Measurements from ENCODE around the gene TRIM67. TPM values are rescaled to one million over a fixed set of nuclear protein-coding genes. Genes with fewer than 3 reads are reported as not detected.

Gene TRIM67
- total RNA-seq, 1 donor from 2014 or later: 0.08 TPM

DNA sequence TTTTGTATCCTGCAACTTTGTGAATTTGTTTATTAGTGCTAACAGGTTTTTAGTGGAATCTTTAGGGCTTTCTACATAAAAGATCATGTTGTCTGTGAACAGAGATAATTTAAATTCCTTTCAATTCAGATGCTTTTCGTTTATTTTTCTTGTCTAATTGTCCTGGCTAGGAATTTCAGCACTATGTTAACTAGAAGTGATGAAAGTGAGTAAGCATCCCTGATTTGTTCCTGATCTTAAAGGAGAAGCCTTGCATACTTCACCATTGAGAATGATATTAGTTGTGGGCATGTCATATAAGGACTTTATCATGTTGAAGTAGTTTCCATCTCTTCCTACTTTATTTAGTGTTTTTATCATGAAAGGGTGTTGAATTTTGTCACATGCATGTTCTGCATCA, 23.6 kb upstream of the TRIM67 start:
- DNase-seq: no peak
- TF ChIP-seq, protein P1, sequence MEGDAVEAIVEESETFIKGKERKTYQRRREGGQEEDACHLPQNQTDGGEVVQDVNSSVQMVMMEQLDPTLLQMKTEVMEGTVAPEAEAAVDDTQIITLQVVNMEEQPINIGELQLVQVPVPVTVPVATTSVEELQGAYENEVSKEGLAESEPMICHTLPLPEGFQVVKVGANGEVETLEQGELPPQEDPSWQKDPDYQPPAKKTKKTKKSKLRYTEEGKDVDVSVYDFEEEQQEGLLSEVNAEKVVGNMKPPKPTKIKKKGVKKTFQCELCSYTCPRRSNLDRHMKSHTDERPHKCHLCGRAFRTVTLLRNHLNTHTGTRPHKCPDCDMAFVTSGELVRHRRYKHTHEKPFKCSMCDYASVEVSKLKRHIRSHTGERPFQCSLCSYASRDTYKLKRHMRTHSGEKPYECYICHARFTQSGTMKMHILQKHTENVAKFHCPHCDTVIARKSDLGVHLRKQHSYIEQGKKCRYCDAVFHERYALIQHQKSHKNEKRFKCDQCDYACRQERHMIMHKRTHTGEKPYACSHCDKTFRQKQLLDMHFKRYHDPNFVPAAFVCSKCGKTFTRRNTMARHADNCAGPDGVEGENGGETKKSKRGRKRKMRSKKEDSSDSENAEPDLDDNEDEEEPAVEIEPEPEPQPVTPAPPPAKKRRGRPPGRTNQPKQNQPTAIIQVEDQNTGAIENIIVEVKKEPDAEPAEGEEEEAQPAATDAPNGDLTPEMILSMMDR (IDR thresholded peaks at IDR 0.05; ENCODE audit: borderline replicate concordance): no peak
- no peak overlapping the region for H3K27ac ChIP-seq (replicated peaks)
- H3K9me3 ChIP-seq (replicated peaks): peaks cover 3% of the 10 kb centered on the region
- peaks cover 21% of the 10 kb centered on the region for H3K4me1 ChIP-seq
- intact Hi-C loops (cut with micrococcal nuclease): no loop called here
- H3K36me3 ChIP-seq: no peaks in the 10 kb centered on the region
- H3K27me3 ChIP-seq (ENCODE audit: low read depth): no peaks in the 10 kb centered on the region
- no peak overlapping the region for H3K4me3 ChIP-seq

DNA sequence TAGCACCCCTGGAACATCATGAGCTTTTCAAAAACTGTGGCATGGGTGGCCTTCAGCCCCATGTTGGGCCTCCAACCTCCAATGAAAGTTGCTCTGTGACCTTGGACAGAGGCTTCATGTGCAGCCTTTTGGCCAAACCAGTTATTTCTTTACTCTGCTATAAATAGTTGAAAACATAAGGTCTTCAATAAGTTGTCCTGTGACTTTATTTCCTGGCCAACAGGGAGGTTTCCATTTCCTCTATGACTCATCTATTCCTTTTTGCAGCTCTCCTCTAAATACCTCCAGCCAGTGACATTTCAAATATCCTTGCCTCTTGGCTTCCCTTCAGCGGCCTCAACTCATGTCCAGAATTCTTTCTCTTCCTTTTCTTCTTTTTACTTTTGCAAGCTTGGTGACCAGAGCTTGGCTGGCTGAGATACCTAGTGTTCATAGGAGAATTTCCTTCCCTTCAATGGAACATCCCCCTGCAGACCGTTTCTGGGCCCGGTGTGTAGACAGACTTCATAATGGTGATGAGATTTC, 22.7 kb upstream of the TRIM67 start:
- H3K27ac ChIP-seq (replicated peaks): peak overlapping the region; percentile 58

DNA sequence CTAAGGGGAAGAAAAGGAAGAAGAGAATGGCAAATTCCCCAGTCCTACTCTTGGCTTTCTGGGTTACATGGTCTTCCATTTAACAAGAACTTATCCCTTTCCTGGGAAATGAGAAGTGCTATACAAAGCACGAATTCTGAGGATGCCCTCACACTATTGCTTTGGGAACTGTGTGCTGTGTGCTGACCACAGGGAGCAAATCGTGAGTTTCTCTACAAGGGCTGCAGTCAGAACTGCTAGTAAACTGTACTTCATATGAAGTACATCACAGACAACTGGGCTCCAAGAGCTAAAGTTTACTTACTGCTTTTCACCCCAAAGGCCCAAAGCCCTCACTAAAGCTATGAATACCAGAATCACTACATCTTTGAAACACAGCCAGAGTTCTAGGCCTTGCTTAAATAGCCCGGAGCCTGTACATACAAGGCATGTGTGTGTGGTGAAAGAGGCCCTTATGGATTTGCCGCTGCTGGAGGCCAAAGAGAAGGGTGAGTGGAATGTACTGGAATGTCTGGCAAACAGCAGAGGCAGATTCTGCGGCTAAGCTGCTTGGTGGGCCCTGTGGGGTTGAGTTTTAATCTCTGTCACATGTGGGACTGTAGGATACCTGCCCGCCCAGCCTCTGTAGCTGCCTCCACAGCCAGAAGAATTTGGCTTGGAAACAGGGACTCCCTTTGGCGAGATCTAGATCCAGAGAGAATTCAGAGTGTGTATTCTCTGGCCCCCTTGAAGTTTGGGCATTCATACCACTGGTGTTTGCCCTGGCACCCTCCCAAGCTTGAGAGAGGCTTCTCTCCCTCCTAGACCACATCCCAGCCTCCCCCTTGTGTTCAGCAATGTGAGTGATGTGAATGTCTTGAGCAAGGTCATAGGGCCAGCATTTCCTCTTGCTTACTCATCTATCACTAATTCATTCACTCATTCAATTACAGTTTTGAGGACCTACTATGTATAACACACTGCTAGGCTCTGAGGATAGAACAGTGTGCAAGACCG, 21.9 kb upstream of the TRIM67 start:
- intact Hi-C loops (cut with micrococcal nuclease): no loop called here
- Histone ChIP-seq H3K4me3 (no peak overlapping the region), H3K36me3 (no peaks in the 10 kb centered on the region), H3K4me1 (peaks cover 21% of the 10 kb centered on the region), H3K9me3 (replicated peaks) (peaks cover 14% of the 10 kb centered on the region), H3K27ac (replicated peaks) (peak overlapping the region; percentile 58), H3K27me3 (ENCODE audit: low read depth) (no peaks in the 10 kb centered on the region)
- TF ChIP-seq, protein P1 (IDR thresholded peaks at IDR 0.05; ENCODE audit: borderline replicate concordance): no peak
- DNase-seq: no peak

More for the DNA sequence above, 22.7 kb upstream of the TRIM67 start:
- Histone ChIP-seq H3K4me1 (peaks cover 21% of the 10 kb centered on the region), H3K4me3 (no peak overlapping the region), H3K36me3 (no peaks in the 10 kb centered on the region), H3K9me3 (replicated peaks) (peaks cover 12% of the 10 kb centered on the region), H3K27me3 (ENCODE audit: low read depth) (no peaks in the 10 kb centered on the region)
- no peak for DNase-seq
- TF ChIP-seq, protein P1 (IDR thresholded peaks at IDR 0.05; ENCODE audit: borderline replicate concordance): no peak
- intact Hi-C loops (cut with micrococcal nuclease): no loop called here

DNA sequence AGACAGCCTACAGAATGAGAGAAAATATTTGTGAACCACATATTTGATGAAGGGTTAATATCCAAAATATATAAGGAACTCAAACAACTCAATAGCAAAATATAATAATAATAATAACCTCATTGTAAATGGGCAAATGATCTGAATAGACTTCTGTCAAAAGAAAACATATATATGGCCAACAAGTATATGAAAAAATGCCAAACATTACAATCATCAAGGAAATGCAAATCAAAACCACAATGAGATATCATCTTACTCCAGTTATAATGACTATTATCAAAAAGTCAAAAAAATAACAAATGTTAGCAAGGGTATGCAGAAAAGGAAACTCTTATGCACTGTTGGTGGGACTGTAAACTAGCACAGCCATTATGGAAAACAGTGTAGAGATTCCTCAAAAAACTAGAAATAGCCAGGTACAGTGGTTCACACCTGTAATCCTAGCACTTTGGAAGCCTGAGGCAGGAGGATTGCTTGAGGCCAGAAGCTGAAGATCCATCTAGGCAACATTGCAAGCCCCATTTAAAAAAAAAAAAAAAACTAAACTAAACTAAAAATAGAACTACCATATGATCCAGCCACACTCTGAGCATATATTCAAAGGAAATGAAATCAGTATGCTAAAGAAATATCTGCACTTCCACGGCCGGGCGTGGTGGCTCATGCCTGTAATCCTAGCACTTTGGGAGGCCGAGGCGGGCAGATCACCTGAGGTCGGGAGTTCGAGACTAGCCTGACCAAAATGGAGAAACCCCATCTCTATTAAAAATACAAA, 17.3 kb upstream of the TRIM67 start:
- no peak for DNase-seq
- H3K27me3 ChIP-seq (ENCODE audit: low read depth): no peaks in the 10 kb centered on the region
- intact Hi-C loops (cut with micrococcal nuclease): no loop called here
- H3K36me3 ChIP-seq: no peaks in the 10 kb centered on the region
- H3K9me3 ChIP-seq (replicated peaks): peaks cover 14% of the 10 kb centered on the region
- peaks cover 9% of the 10 kb centered on the region for H3K4me1 ChIP-seq
- TF ChIP-seq, protein P1 (IDR thresholded peaks at IDR 0.05; ENCODE audit: borderline replicate concordance): no peak
- H3K27ac ChIP-seq (replicated peaks): no peak overlapping the region
- H3K4me3 ChIP-seq: no peak overlapping the region

DNA sequence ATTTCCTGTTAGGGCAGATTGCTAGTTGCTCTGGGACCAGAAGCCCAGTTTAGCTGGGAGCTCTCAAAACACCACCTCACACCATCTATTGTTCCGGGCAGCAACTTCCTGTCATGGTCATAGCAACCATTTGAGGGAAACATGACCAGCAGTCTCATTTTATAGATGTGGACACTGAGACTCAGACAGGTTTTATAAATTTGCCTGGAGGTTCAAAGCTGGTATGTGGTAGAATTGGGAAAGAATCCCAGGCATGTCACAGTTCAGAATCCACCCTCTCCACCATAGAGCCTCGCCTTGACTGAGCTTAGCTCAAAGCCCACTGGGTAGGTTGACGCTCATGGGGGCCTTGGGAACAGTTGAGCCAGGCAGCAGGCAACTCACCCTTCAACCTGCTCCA, 14.0 kb upstream of the TRIM67 start:
- peaks cover 33% of the 10 kb centered on the region for H3K9me3 ChIP-seq (replicated peaks)
- intact Hi-C loops (cut with micrococcal nuclease): no loop called here
- no peaks in the 10 kb centered on the region for H3K36me3 ChIP-seq
- no peak for DNase-seq
- no peak overlapping the region for H3K4me3 ChIP-seq
- H3K4me1 ChIP-seq: no peaks in the 10 kb centered on the region
- TF ChIP-seq, protein P1 (IDR thresholded peaks at IDR 0.05; ENCODE audit: borderline replicate concordance): no peak
- no peak overlapping the region for H3K27ac ChIP-seq (replicated peaks)
- H3K27me3 ChIP-seq (ENCODE audit: low read depth): no peaks in the 10 kb centered on the region
